CD4-positive, alpha-beta T cell treated with Interferon alpha-2 for 1 hour (primary cell): ENCODE results near the gene ST6GAL1.
A peak's percentile ranks its signal among the peaks of the same experiment; 100 is the strongest.
"Not testable (repeated sequence)": the region's sequence is repeated elsewhere in the genome, so short reads cannot be mapped to it uniquely, and the experiment has no call there.

Experiments used
- DNase-seq, 2 donors: peaks; one replicate each; pipeline ENCODE4 v3.0.0-alpha.2; 2020 to 2022

Gene ST6GAL1

GRCh38 chr3:186930143-186930640 lies at the start of gene ST6GAL1:
ST6GAL1 (plus strand) TSS chr3:186930526; CDS start chr3:187042704, 112,178 bp downstream.
- DNase-seq: peak; percentile 64

GRCh38 chr3:186882150-186882524 lies 48.2 kb upstream of the ST6GAL1 start:
- DNase-seq: peak in 1 of 2 donors; percentile 20

- no peak for DNase-seq
Observed at GRCh38 chr3:186882881-186883685, 47.2 kb upstream of the ST6GAL1 start.

- DNase-seq: peak in 1 of 2 donors; percentile 30
Observed at GRCh38 chr3:186883686-186884058, 46.7 kb upstream of the ST6GAL1 start.

GRCh38 chr3:186884868-186885267 lies 45.5 kb upstream of the ST6GAL1 start:
- DNase-seq: not testable (repeated sequence)

- no peak for DNase-seq
Observed at GRCh38 chr3:186886202-186886981, 43.9 kb upstream of the ST6GAL1 start.

GRCh38 chr3:186887507-186887938 lies 42.8 kb upstream of the ST6GAL1 start:
- DNase-seq: not testable (repeated sequence)

GRCh38 chr3:186888569-186888968 lies 41.8 kb upstream of the ST6GAL1 start:
- no peak for DNase-seq

GRCh38 chr3:186889698-186890097 lies 40.6 kb upstream of the ST6GAL1 start:
- DNase-seq: not testable (repeated sequence)

- DNase-seq: no peak
Observed at GRCh38 chr3:186890911-186891310, 39.4 kb upstream of the ST6GAL1 start.

- DNase-seq: not testable (repeated sequence)
Observed at GRCh38 chr3:186893071-186893470, 37.3 kb upstream of the ST6GAL1 start.

GRCh38 chr3:186895406-186895805 lies 34.9 kb upstream of the ST6GAL1 start:
- DNase-seq: no peak

- no peak for DNase-seq
Observed at GRCh38 chr3:186896006-186896405, 34.3 kb upstream of the ST6GAL1 start.

- DNase-seq: no peak
Observed at GRCh38 chr3:186896875-186897274, 33.5 kb upstream of the ST6GAL1 start.

GRCh38 chr3:186901135-186901734 lies 29.1 kb upstream of the ST6GAL1 start:
- DNase-seq: peak in 1 of 2 donors; percentile 19

- no peak for DNase-seq
Observed at GRCh38 chr3:186902154-186902553, 28.2 kb upstream of the ST6GAL1 start.

- no peak for DNase-seq
Observed at GRCh38 chr3:186902713-186903112, 27.6 kb upstream of the ST6GAL1 start.

GRCh38 chr3:186903676-186904075 lies 26.6 kb upstream of the ST6GAL1 start:
- not testable (repeated sequence) for DNase-seq

- DNase-seq: not testable (repeated sequence)
Observed at GRCh38 chr3:186907075-186907474, 23.3 kb upstream of the ST6GAL1 start.

GRCh38 chr3:186909078-186909853 lies 21.1 kb upstream of the ST6GAL1 start:
- peak; percentile 71 to 83 for DNase-seq

- peak in 1 of 2 donors; percentile 5 for DNase-seq
Observed at GRCh38 chr3:186915806-186916796, 14.2 kb upstream of the ST6GAL1 start.
